Measurements from ENCODE around the gene C15orf62.

Gene C15orf62, protein sequence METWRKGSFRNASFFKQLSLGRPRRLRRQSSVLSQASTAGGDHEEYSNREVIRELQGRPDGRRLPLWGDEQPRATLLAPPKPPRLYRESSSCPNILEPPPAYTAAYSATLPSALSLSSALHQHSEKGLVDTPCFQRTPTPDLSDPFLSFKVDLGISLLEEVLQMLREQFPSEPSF

GRCh38 chr15:40769274-40770146 lies at the start of gene C15orf62:
TSS of gene C15orf62 (plus strand) at chr15:40769980. CDS start at chr15:40770496, 516 bp downstream.
- peak; percentile 72 for DNase-seq

DNA sequence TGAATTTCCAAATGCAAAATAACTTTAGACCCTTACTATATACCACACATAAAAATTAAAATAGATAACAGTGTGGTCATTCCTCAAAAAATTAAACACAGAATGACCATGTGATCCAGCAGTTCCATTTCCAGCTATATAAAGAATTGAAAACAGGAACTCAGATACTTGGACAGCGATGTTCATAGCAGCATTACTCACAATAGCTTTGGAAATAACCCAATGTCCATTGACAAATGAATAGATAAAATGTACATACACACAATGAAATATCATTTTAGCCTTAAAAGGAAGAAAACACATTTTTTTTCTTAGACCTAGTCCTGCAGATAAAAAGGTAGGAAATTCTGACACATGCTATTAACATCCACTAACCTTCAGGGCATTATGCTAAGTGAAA lies 48.1 kb upstream of the C15orf62 start:
- no peak for DNase-seq

DNA sequence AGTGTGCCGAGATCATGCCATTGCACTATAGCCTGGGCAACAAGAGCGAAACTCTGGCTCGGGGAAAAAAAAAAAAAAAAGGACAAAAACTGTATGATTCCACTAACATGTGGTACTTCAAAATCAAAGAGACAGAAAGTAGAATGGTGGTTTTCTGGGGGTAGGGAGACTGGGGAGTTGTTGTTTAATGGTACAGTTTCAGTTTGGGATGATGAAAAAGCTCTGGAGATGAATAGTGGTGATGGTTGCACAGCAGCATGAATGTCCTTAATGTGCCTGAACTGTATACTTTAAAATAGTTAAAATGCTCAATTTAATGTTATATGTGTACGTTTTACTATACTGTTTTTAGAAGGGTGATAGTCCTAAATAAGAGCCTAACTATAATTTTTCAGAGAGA lies 47.4 kb upstream of the C15orf62 start:
- DNase-seq, result no peak

GRCh38 chr15:40722934-40723333 lies 46.8 kb upstream of the C15orf62 start:
- no peak for DNase-seq

DNA sequence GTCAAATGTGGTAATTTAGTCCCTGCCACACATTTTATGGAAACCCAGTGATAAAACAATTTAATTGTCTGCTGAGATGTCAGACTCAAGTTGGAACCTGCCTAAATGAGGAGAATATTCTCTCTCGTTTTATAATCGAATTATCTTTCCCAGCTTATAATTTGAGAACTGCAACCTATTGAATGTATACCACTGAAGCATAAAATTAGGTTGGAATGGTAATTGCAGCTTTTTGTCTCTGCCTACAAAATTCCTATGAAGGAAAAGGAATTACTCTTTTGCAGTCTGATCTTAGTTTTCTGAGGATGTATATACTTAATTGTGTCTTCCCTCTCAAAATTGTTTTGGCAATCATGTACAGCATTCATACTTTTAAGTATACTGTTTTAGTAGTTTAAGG lies 45.9 kb upstream of the C15orf62 start:
- DNase-seq, result no peak

DNA sequence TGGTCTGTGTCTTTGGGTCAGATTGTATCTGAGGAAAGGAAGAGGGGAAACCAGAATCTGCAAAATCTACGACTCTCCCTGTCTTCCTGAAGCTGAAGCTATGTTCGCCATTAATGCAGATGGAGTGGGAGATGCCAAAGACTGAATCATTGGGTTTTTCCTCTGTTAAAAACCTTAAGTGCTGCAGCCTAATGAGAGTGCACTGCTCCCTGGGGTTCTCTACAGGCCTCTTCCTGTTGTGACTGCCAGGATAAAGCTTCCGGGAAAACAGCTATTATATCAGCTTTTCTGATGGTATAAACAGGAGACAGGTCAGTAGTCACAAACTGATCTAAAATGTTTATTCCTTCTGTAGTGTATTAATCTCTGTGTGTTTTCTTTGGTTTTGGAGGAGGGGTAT lies 38.7 kb upstream of the C15orf62 start:
- DNase-seq, result no peak

- no peak for DNase-seq
Observed at GRCh38 chr15:40736575-40736974, 33.2 kb upstream of the C15orf62 start.

GRCh38 chr15:40737048-40737447 lies 32.7 kb upstream of the C15orf62 start:
- no peak for DNase-seq

GRCh38 chr15:40739047-40739446 lies 30.7 kb upstream of the C15orf62 start:
- no peak for DNase-seq

- DNase-seq, result no peak
Observed at GRCh38 chr15:40739854-40740253, 29.9 kb upstream of the C15orf62 start.

DNA sequence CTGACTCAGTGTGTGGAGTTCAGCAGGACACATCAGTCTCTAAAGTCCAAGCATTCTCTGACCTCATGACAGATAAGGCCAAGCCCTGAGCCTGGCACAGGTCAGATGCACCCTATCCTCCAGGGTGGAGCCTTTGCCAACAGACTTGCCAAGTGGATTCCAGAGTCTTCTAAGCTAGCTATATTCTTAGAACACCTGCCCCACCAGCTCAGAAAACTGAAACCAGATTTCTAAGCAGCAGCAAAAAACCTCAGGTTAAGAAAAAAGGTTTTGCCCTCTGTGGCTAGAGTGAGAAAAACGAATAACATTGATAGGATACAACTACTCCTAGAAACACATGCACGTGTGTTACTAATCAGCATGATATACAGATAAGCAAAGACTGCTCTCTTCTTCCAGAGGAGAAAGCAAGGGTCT lies 26.3 kb upstream of the C15orf62 start:
- no peak for DNase-seq

DNA sequence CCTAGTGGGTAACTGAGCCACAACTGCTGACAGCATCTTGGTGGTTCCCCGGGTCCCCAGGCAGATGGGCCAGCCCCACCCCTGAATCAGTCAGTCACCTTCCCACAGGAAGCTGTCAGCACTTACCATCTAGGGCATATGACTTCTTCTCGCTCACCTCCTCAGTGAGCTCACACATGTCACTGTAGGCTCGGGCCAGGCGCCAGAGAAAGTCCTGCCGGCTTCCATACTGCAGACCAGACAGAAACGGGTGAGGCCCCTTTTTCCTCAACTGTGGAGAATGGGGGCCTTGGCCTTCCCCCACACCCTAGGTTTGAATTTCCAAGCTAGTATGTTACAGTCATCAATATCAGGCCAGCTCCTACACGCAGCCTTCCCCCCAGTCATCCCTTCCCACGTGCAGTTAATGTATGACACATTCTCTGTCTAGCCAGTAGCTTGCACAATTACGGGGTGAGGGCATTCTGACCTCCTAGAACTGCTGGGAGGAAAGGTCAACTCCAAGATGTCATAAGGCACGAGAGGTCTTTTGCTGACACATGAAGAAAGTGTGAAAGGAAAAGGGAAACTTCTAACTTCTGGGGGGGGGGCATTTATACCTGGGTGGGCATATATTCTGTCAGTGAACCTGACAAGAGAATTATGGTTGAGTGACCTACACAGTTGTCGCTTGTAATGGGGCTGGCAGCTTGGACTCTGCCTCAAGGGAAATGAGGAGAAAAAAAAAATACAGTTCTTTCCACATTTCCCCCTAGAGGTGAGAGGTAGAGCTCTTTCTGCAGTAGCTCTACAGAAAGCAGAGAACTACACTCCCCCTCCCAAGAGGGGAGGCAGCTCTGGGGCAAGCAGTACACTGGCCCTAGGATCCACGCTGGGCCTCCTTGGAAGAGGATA lies 25.6 kb upstream of the C15orf62 start:
- peak; percentile 74 for DNase-seq

- DNase-seq, result no peak
Observed at GRCh38 chr15:40744815-40745152, 25.0 kb upstream of the C15orf62 start.

DNA sequence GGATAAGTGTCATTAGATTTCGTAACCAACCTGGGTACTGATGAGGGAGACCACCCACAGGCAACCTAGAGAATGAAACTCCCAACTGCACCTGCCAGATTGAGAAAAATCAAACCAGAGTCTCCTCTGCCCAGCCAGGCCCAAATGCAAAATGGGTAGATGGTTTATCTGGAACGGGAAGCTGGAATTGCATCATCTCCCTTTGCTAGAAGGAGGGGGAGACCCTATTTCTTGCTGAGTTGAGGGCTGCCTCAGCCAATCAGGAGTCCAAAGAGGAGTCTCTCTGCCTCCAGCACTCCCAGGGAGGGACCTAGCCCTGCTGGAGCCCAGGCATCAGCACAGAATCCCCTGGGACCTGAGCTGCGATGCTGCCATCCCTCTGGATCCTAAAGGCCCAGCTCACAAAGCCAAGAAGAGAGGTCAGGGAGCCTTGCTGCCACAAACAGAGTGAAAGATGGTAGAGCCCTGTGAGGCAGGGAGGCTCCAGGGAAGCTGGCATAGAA lies 22.8 kb upstream of the C15orf62 start:
- no peak for DNase-seq

DNA sequence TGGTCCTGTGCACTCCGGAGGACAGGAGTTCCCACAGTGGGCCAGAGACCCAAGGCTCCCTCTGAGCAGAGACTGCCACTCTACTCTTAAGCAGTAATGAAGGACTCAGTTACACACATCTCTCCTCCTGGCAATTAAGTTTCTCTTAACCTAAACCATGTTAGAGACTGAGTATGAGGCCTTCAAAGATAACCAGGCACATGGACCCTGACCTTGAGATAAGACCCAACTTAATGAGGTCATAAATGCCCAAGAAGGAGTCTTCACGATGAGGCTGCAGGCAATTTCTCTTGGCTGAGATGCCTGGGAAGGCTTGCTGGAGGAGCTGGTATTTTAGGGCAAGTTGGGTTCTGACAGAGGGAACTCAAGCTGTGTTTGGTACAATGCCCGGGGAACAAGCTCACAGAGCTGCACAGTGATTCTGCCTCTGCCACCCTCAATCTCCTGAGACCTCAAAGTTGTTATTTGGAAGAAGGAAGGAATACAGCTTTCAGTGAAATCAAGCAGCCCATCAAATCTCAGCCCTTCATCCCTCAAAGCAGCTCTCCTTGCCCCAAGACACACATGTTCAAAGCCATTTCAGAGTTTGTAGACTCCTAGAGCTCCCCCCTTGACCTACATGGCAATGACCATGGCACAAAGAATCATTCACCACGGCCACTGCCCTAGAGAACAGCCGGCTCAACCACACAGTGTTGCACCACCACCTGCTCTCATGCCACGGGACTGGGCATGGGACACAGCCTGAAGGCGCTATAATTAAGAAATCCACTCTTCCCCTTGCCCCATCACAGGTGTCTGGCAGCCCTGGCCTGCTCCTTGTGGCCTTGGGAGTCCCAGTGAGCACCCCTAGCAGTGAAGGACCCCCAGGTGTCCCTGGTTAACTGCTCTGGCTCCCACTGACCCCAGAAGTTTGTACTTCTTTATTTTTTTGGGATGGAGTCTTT lies 21.8 kb upstream of the C15orf62 start:
- no peak for DNase-seq

DNA sequence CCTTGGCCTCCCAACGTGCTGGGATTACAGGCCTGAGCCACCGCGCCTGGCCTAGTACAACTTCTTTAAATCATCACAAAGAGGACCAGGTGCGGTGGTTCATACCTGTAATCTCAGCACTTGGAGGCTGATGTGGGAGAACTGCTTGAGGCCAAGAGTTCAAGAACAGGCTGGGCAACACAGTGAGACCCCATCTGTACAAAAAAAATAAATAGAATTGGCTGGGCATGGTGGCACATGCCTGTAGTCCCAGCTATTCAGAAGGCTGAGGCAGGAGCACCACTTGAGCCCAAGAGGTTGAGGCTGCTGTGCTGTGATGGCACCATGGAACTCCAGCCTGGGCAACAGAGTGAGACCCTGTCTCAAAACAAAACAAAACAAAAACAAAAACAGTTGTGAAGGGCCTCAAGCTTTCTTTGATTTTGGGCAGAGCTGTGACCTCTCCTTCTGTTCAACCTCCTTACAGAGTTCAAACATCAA lies 20.6 kb upstream of the C15orf62 start:
- no peak for DNase-seq

DNA sequence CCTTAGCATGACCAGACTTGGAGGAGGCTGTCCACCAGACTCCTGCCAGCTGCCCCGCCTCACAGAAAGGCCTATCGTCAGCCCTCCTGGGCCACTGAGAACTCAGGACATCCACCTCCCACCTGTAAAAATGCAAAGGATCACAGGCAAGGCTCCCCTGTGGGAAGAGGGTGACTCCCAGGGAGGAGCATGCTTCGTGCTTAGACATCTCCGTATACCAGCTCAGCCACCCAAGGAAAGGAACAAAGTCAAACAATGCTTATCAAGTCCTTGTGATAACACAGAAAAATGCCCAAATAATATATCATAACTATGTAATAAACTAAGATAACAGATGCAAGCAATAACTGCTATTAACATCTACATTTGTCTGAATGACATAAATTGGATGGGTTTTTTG lies 18.9 kb upstream of the C15orf62 start:
- DNase-seq, result no peak

DNA sequence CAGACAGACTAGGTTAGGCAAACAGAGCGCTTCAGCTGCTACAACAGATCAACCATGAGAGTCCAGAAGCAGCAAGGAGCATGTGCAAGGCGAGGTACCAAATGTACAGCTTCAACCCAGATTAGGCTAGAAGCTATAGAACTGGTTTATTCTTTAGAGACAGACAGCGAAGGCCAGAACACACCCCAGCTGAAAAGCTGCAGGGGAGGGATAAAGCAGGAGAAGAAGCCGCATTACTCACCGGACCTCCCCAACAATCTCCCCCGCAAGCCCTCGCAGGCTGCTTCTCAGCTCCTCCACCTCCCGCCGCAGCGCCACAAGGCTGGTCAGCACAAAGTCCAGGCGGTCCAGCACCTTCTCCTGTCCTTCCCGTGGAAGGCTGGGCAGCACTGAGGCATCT lies 18.0 kb upstream of the C15orf62 start:
- DNase-seq, result no peak

GRCh38 chr15:40754574-40754882 lies 15.3 kb upstream of the C15orf62 start:
- DNase-seq, result no peak

GRCh38 chr15:40754883-40755811 lies 14.6 kb upstream of the C15orf62 start, which contains the start of gene RMDN3:
TSS of gene RMDN3 (minus strand) at chr15:40755254. CDS start at chr15:40754783, 471 bp downstream.
- DNase-seq, result peak; percentile 96

DNA sequence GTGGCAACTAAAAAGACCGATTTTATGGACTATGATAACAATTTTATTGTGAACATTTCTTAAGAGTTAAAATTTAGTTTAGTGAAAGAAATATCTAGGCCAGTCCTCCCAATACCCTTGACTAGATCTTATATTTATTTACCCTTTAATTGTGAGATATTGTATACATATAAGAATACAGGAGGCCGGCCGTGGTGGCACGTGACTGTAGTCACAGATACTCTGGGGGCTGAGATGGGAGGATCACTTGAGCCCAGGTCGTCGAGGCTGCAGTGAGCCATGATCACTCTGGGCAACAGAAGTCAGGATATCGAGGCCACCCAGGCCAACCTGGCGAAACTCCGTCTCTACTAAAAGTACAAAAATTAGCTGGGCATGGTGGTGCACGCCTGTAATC lies 14.0 kb upstream of the C15orf62 start:
- no peak for DNase-seq

Data from activated CD4-positive, alpha-beta T cell treated with anti-CD3 and anti-CD28 coated beads for 48 hours (primary cell).